ENCODE data around the gene ERC2. TPM values are rescaled to one million over a fixed set of nuclear protein-coding genes. Genes with fewer than 3 reads are reported as not detected.

The ERC2 gene
- polyA plus RNA-seq, 1 experiment = 0.07 TPM

DNA sequence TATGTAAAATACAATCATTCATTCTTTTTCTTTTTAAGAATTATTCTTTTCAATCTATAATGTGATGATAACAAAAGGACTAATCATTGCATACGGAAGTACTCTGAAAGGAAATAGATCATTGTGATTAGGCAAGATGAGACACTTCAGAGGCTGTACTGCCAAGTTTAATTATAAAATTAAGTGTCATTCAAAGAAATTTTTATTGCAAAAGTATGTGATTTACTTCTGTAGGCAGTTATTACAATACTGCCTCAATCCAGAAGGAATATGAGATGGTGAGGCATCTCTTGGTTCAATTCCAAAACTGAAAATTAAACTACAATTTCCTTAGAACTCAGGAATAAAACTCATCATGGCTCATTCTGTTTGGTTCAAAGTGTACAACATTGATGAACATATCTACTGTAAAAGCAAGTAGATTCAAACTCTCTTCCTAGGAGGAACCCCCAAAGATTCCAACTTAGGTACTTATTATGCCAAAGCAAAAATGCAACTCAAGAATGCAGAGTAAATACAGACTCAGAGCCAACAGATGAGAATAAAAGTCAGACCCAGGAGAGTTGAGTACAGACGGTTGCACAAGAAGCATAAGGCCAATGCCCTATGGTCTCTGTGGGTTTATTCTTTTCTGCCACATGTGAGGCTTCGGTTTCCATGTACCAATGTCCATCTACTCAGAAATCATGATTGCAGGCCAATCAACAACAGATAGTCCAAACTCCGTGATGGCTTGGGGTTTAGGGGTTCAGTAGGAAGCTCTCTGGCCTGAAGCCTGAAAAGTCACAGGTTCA is 862.6 kb downstream of the ERC2 start:
- TF ChIP-seq, protein P1, sequence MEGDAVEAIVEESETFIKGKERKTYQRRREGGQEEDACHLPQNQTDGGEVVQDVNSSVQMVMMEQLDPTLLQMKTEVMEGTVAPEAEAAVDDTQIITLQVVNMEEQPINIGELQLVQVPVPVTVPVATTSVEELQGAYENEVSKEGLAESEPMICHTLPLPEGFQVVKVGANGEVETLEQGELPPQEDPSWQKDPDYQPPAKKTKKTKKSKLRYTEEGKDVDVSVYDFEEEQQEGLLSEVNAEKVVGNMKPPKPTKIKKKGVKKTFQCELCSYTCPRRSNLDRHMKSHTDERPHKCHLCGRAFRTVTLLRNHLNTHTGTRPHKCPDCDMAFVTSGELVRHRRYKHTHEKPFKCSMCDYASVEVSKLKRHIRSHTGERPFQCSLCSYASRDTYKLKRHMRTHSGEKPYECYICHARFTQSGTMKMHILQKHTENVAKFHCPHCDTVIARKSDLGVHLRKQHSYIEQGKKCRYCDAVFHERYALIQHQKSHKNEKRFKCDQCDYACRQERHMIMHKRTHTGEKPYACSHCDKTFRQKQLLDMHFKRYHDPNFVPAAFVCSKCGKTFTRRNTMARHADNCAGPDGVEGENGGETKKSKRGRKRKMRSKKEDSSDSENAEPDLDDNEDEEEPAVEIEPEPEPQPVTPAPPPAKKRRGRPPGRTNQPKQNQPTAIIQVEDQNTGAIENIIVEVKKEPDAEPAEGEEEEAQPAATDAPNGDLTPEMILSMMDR (IDR thresholded peaks at IDR 0.05; ENCODE audit: low read depth, low read length) = no peak
- POLR2A ChIA-PET = no interaction called here
- Histone ChIP-seq H3K27ac (ENCODE audit: low read depth, low read length) (no peak overlapping the region), H3K27me3 (ENCODE audit: control insufficient read depth, insufficient read depth, low read length) (peaks cover 4% of the 10 kb centered on the region), H3K9me3 (ENCODE audit: control insufficient read depth, insufficient read depth, low read length) (no peaks in the 10 kb centered on the region), H3K4me3 (ENCODE audit: low read depth, low read length) (no peak overlapping the region)
- CTCF ChIA-PET = no interaction called here
- no peak for DNase-seq (ENCODE audit: low read depth, low spot score)

DNA sequence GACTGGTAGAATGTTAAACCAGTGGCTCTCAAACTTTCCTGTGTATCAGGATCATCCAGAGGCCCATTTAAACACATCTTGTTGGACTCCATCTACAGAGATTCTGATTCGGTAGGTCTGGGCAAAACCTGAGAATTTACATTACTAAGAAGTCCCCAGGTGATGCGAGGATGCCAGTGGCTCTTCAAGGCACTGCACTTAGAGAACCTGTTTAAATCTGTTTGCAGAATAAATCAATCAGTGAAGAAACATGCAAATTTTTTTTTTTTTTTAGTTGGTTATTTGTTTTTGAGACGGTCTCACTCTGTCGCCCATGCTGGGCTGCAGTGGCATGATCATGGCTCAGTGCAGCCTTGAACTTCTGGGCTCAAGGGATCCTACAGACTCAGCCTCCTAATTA is 863.4 kb downstream of the ERC2 start:
- no peaks in the 10 kb centered on the region for H3K9me3 ChIP-seq (ENCODE audit: control insufficient read depth, insufficient read depth, low read length)
- ChIA-PET CTCF (no interaction called here), POLR2A (no interaction called here)
- no peak overlapping the region for H3K4me3 ChIP-seq (ENCODE audit: low read depth, low read length)
- H3K27me3 ChIP-seq (ENCODE audit: control insufficient read depth, insufficient read depth, low read length) = peaks cover 4% of the 10 kb centered on the region
- H3K27ac ChIP-seq (ENCODE audit: low read depth, low read length) = no peak overlapping the region
- DNase-seq (ENCODE audit: low read depth, low spot score) = no peak
- TF ChIP-seq, protein P1 (IDR thresholded peaks at IDR 0.05; ENCODE audit: low read depth, low read length) = no peak

DNA sequence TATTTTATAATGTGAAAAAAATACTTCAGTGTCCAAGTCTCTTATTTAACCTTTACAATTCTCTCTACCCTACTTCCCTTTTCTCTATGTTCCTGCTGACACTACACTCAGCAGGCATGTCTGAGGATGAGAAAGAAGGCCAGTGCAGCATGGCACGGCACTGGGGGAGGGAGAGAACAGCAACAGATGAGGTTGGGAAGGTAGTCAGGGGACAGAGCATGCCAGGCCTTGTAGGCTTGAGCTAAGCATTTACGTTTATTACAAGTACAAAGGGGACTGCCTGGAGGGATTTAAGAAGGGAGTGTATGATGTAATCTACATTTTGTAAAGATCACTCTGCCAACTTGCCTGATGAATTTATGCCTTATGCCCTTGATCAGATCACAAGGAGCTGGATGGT is 863.9 kb downstream of the ERC2 start:
- TF ChIP-seq, protein P1 (IDR thresholded peaks at IDR 0.05; ENCODE audit: low read depth, low read length) = no peak
- CTCF ChIA-PET = no interaction called here
- H3K27me3 ChIP-seq (ENCODE audit: control insufficient read depth, insufficient read depth, low read length) = peaks cover 4% of the 10 kb centered on the region

DNA sequence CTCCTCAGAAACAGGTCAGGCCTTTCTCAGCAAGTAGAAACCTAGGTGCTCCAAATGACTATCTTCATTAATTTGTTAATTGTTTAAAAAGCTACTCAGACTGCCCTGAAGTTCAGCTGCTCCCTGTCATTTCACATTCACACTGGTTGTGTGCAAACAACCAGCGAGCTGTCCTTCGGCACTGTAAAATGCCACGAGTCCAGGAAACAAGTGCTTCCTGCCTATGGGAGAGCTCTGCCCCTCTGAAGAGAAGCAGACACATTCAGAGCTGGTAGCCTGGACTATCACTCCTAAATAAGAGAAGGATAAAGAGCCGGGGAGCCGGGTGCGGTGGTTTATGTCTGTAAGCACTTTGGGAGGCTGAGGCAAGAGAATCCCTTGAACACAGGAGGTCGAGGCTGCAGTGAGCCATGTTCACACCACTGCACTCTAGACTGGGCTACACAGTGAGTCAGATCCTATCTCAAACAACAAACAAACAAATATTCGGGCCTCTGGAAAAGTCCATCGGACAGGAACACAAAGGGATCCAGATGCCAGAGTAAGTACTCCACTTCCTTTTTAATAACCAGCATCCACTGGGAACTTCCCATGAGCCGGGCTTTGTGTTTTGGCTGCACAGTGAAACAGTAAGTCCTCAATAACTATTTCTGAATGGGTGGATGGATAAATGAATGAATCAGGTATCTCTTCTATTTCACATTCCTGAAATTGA is 866.7 kb downstream of the ERC2 start:
- DNase-seq (ENCODE audit: low read depth, low spot score) = no peak
- CTCF ChIA-PET = no interaction called here
- POLR2A ChIA-PET = no interaction called here

More for the DNA sequence above, 863.9 kb downstream of the ERC2 start:
- POLR2A ChIA-PET = no interaction called here
- H3K27ac ChIP-seq (ENCODE audit: low read depth, low read length) = no peak overlapping the region
- no peak for DNase-seq (ENCODE audit: low read depth, low spot score)
- H3K4me3 ChIP-seq (ENCODE audit: low read depth, low read length) = no peak overlapping the region
- H3K9me3 ChIP-seq (ENCODE audit: control insufficient read depth, insufficient read depth, low read length) = no peaks in the 10 kb centered on the region

More for the DNA sequence above, 866.7 kb downstream of the ERC2 start:
- Histone ChIP-seq H3K9me3 (ENCODE audit: control insufficient read depth, insufficient read depth, low read length) (no peaks in the 10 kb centered on the region), H3K27me3 (ENCODE audit: control insufficient read depth, insufficient read depth, low read length) (peaks cover 7% of the 10 kb centered on the region), H3K4me3 (ENCODE audit: low read depth, low read length) (no peak overlapping the region), H3K27ac (ENCODE audit: low read depth, low read length) (no peak overlapping the region)
- TF ChIP-seq, protein P1 (IDR thresholded peaks at IDR 0.05; ENCODE audit: low read depth, low read length) = no peak
